ENCODE measurements around the gene FAM89B.

FAM89B gene

GRCh38 chr11:65619281-65619928 lies 47.1 kb downstream of the FAM89B start:
- Histone ChIP-seq H3K4me2 (no peak overlapping the region), H3K79me2 (ENCODE audit: insufficient read depth, low read depth) (peaks cover 26% of the 10 kb centered on the region), H3K27me3 (ENCODE audit: insufficient read depth, low read depth) (no peaks in the 10 kb centered on the region), H3K9ac (no peak overlapping the region), H3K4me1 (ENCODE audit: low read depth, poor library complexity, severe bottlenecking) (peaks cover 18% of the 10 kb centered on the region), H3K36me3 (ENCODE audit: insufficient read depth) (no peaks in the 10 kb centered on the region), H2AFZ (ENCODE audit: low read depth) (no peak overlapping the region), H3K4me3 (IDR thresholded peaks at IDR 0.05; ENCODE audit: insufficient read depth, low read depth, low read length) (no peak overlapping the region), H4K20me1 (ENCODE audit: insufficient read depth) (no peaks in the 10 kb centered on the region), H3K27ac (no peak overlapping the region)
- TF ChIP-seq, protein P1, sequence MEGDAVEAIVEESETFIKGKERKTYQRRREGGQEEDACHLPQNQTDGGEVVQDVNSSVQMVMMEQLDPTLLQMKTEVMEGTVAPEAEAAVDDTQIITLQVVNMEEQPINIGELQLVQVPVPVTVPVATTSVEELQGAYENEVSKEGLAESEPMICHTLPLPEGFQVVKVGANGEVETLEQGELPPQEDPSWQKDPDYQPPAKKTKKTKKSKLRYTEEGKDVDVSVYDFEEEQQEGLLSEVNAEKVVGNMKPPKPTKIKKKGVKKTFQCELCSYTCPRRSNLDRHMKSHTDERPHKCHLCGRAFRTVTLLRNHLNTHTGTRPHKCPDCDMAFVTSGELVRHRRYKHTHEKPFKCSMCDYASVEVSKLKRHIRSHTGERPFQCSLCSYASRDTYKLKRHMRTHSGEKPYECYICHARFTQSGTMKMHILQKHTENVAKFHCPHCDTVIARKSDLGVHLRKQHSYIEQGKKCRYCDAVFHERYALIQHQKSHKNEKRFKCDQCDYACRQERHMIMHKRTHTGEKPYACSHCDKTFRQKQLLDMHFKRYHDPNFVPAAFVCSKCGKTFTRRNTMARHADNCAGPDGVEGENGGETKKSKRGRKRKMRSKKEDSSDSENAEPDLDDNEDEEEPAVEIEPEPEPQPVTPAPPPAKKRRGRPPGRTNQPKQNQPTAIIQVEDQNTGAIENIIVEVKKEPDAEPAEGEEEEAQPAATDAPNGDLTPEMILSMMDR (conservative IDR thresholded peaks at IDR 0.05; ENCODE audit: low read depth, low read length), result no peak

GRCh38 chr11:65620666-65621065 lies 48.3 kb downstream of the FAM89B start:
- no peaks in the 10 kb centered on the region for H4K20me1 ChIP-seq (ENCODE audit: insufficient read depth)
- H2AFZ ChIP-seq (ENCODE audit: low read depth), result no peak overlapping the region
- H3K4me1 ChIP-seq (ENCODE audit: low read depth, poor library complexity, severe bottlenecking), result peaks cover 18% of the 10 kb centered on the region
- H3K9ac ChIP-seq, result no peak overlapping the region
- H3K27me3 ChIP-seq (ENCODE audit: insufficient read depth, low read depth), result no peaks in the 10 kb centered on the region
- H3K4me3 ChIP-seq (IDR thresholded peaks at IDR 0.05; ENCODE audit: insufficient read depth, low read depth, low read length), result no peak overlapping the region
- H3K36me3 ChIP-seq (ENCODE audit: insufficient read depth), result no peaks in the 10 kb centered on the region
- H3K27ac ChIP-seq, result no peak overlapping the region
- H3K79me2 ChIP-seq (ENCODE audit: insufficient read depth, low read depth), result peaks cover 26% of the 10 kb centered on the region
- TF ChIP-seq, protein P1 (conservative IDR thresholded peaks at IDR 0.05; ENCODE audit: low read depth, low read length), result no peak
- H3K4me2 ChIP-seq, result no peak overlapping the region

GRCh38 chr11:65621460-65621859 lies 49.1 kb downstream of the FAM89B start:
- no peak overlapping the region for H3K4me2 ChIP-seq
- H4K20me1 ChIP-seq (ENCODE audit: insufficient read depth), result no peaks in the 10 kb centered on the region
- peaks cover 21% of the 10 kb centered on the region for H3K79me2 ChIP-seq (ENCODE audit: insufficient read depth, low read depth)
- H2AFZ ChIP-seq (ENCODE audit: low read depth), result no peak overlapping the region
- TF ChIP-seq, protein P1 (conservative IDR thresholded peaks at IDR 0.05; ENCODE audit: low read depth, low read length), result no peak
- H3K4me1 ChIP-seq (ENCODE audit: low read depth, poor library complexity, severe bottlenecking), result peaks cover 15% of the 10 kb centered on the region
- no peaks in the 10 kb centered on the region for H3K27me3 ChIP-seq (ENCODE audit: insufficient read depth, low read depth)
- no peak overlapping the region for H3K4me3 ChIP-seq (IDR thresholded peaks at IDR 0.05; ENCODE audit: insufficient read depth, low read depth, low read length)
- no peak overlapping the region for H3K9ac ChIP-seq
- H3K36me3 ChIP-seq (ENCODE audit: insufficient read depth), result no peaks in the 10 kb centered on the region
- H3K27ac ChIP-seq, result no peak overlapping the region

DNA sequence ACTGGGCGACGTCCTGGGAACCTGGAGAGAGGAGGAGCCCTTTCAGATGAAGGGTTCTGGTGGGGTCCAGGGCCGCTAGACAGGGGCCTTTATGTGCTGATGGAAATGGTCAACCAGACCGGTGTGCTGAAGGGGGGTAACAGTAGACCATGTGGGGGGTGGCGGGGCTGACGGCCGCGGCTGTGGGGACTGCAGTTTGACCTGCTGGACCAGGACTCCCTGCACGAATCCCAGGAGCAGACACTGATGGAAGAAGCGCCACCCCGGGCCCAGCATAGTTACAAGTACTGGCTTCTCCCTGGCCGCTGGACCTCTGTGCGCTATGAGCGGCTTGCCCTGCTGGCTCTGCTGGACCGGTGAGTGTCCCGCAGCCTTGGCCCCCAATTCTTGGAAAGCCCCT lies 49.7 kb downstream of the FAM89B start:
- Histone ChIP-seq H3K79me2 (ENCODE audit: insufficient read depth, low read depth) (peaks cover 16% of the 10 kb centered on the region), H4K20me1 (ENCODE audit: insufficient read depth) (no peaks in the 10 kb centered on the region), H3K36me3 (ENCODE audit: insufficient read depth) (no peaks in the 10 kb centered on the region), H3K27me3 (ENCODE audit: insufficient read depth, low read depth) (no peaks in the 10 kb centered on the region), H3K4me1 (ENCODE audit: low read depth, poor library complexity, severe bottlenecking) (peaks cover 9% of the 10 kb centered on the region), H2AFZ (ENCODE audit: low read depth) (no peak overlapping the region), H3K4me3 (IDR thresholded peaks at IDR 0.05; ENCODE audit: insufficient read depth, low read depth, low read length) (no peak overlapping the region), H3K4me2 (no peak overlapping the region), H3K9ac (no peak overlapping the region), H3K27ac (no peak overlapping the region)
- TF ChIP-seq, protein P1 (conservative IDR thresholded peaks at IDR 0.05; ENCODE audit: low read depth, low read length), result no peak

Data from KMS-11 (cell line).